K562 (cell line): ENCODE results near the gene MAZ. TPM values are rescaled to one million over a fixed set of nuclear protein-coding genes. Genes with fewer than 3 reads are reported as not detected.

ENCODE experiments used
- ATAC-seq: fragments of 200-7000 bp; cut with Tn5 transposase; 3 replicates; pipeline ENCODE4 v1.9.1; 2020; ENCODE audit warnings: moderate library complexity
- BruUV-seq: library from RNA; stranded (reverse); fragments of 400-500 nt; replicated peaks from 2 replicates; lab custom pipeline; 2021; lab: Mats Ljungman, UMichigan
- CTCF ChIA-PET: fragments of 300-600 bp; formaldehyde crosslinking; extraction: SDS; loops from one replicate; lab custom pipeline; 2021; ENCODE audit warnings: low intra/inter-chr PET ratio; lab: Yijun Ruan, JAX
- POLR2A ChIA-PET: fragments of 300-600, 350-650 bp; sonication (Branson Sonifier 250); formaldehyde crosslinking; extraction: SDS; loops from one replicate; lab custom pipeline; 2021; ENCODE audit warnings: antibody characterized with exemption, inconsistent platforms; lab: Yijun Ruan, JAX
- DNase-seq, 4 experiments: peaks; one replicate each; pipeline versions ENCODE4 v3.0.0 to v3.0.0-alpha.2; 2011 to 2018; ENCODE audit warnings: low spot score in 3 of 4, mixed read lengths in 3 of 4; ENCODE audit errors: extremely low read depth in 1 of 4
- FAIRE-seq: peaks from 2 replicates; lab custom pipeline; 2011; peaks lifted over from hg19 to GRCh38; lab: Jason Lieb, UNC
- H2AFZ ChIP-seq: 2 replicates; pipeline ENCODE4 v1.6.0; 2011; ENCODE audit warnings: low read depth, low read length, control low read depth, inconsistent platforms
- H3K27ac ChIP-seq: fragments of 200-600 bp; 3 replicates; pipeline ENCODE4 v1.8.0; 2011; ENCODE audit warnings: low read depth, mild to moderate bottlenecking, control low read depth, inconsistent platforms, low read length, moderate library complexity, mixed read lengths; ENCODE audit errors: extremely low read depth
- H3K27me3 ChIP-seq, 2 experiments: fragments of 300-600 bp in 1 of 2; 2 replicates in 1 of 2; 3 replicates in 1 of 2; pipeline versions ENCODE4 v1.6.0 to v1.8.0; 2011; ENCODE audit warnings: inconsistent platforms in 2 of 2, low read length in 2 of 2, mild to moderate bottlenecking in 1 of 2, mixed read lengths in 1 of 2, moderate library complexity in 1 of 2; ENCODE audit not compliant: control insufficient read depth in 2 of 2, insufficient read depth in 2 of 2
- H3K36me3 ChIP-seq: fragments of 300-600 bp; 3 replicates; pipeline ENCODE4 v1.8.0; 2011; ENCODE audit warnings: mild to moderate bottlenecking, low read length, inconsistent platforms; ENCODE audit not compliant: control insufficient read depth, insufficient read depth
- H3K4me1 ChIP-seq, 2 experiments: fragments of 200-600 bp in 1 of 2; replicated peaks in 1 of 2; 2 replicates in 1 of 2; 3 replicates in 1 of 2; pipeline versions ENCODE4 v1.5.1 to v1.8.0; 2011; ENCODE audit warnings: inconsistent platforms in 2 of 2, low read length in 2 of 2, mild to moderate bottlenecking in 1 of 2, mixed read lengths in 1 of 2, moderate library complexity in 1 of 2; ENCODE audit not compliant: control insufficient read depth in 2 of 2, insufficient read depth in 2 of 2
- H3K4me2 ChIP-seq: 2 replicates; pipeline ENCODE4 v1.6.1; 2011; ENCODE audit warnings: low read length, control low read depth, inconsistent platforms, mixed read lengths; ENCODE audit not compliant: insufficient read depth
- H3K4me3 ChIP-seq: fragments of 200-600 bp; sonication (generic), shearing (Covaris generic); 2 replicates; pipeline ENCODE4 v1.5.1; 2016; ENCODE audit warnings: control low read depth, inconsistent platforms
- H3K79me2 ChIP-seq: fragments of 200-600 bp; 3 replicates; pipeline ENCODE4 v1.8.0; 2011; ENCODE audit warnings: low read length, inconsistent platforms; ENCODE audit not compliant: control insufficient read depth, insufficient read depth
- H3K9ac ChIP-seq, 2 experiments: 2 replicates each; pipeline versions ENCODE4 v1.6.0 to v1.6.1; 2011; ENCODE audit warnings: low read depth in 2 of 2, low read length in 2 of 2, control low read depth in 1 of 2, inconsistent platforms in 1 of 2, mild to moderate bottlenecking in 1 of 2, mixed read lengths in 1 of 2; ENCODE audit not compliant: insufficient read depth in 1 of 2
- H3K9me1 ChIP-seq: one replicate; pipeline ENCODE4 v1.6.0; 2011; ENCODE audit warnings: inconsistent platforms, mild to moderate bottlenecking, low read length, moderate library complexity; ENCODE audit not compliant: control insufficient read depth, insufficient read depth
- H3K9me3 ChIP-seq: replicated peaks from 2 replicates; pipeline ENCODE4 v1.5.1; 2011; ENCODE audit warnings: low read depth, low read length, inconsistent platforms; ENCODE audit not compliant: control insufficient read depth, insufficient read depth
- H4K20me1 ChIP-seq: replicated peaks from 2 replicates; pipeline ENCODE4 v1.6.1; 2011; ENCODE audit warnings: low read length, inconsistent platforms, mixed read lengths; ENCODE audit not compliant: control insufficient read depth, insufficient read depth
- BCOR ChIP-seq: fragments of 450-650 bp; IDR thresholded peaks from 2 replicates; pipeline ENCODE4 v1.6.1; 2016
- KDM1A ChIP-seq, 2 experiments: fragments of 450-650 bp; IDR thresholded peaks; 2 replicates each; pipeline ENCODE4 v1.6.1; 2016; ENCODE audit warnings: mild to moderate bottlenecking in 2 of 2
- MITF ChIP-seq: IDR thresholded peaks from 2 replicates; pipeline ENCODE4 v1.6.1; 2014; ENCODE audit warnings: antibody characterized with exemption
- RBM25 ChIP-seq: fragments of 200-400 bp; formaldehyde crosslinking; IDR thresholded peaks from 2 replicates; pipeline ENCODE4 v1.6.1; 2018; ENCODE audit warnings: low read length, low read depth, moderate library complexity; ENCODE audit not compliant: severe bottlenecking
- TRIM24 ChIP-seq, 2 experiments: fragments of 450-650 bp; IDR thresholded peaks; 2 replicates each; pipeline ENCODE4 v1.6.1; 2016
- WGBS: fragments of 100-300 bp; shearing (Covaris generic); methylation state at CpG from one replicate; pipeline ENCODE4 v1.1.6; 2016; ENCODE audit warnings: low coverage, mixed read lengths; ENCODE audit not compliant: insufficient coverage; ENCODE audit errors: missing lambda C conversion rate; 5-methylcytosine and 5-hydroxymethylcytosine counted together
- in situ Hi-C: fragments of 300-500 bp; cut with MboI; formaldehyde crosslinking; loops from 4 replicates; pipeline ENCODE4 v1.15.0; 2018; ENCODE audit warnings: inconsistent platforms, mixed read lengths
- intact Hi-C: fragments of 100-400 bp; cut with micrococcal nuclease; formaldehyde crosslinking; loops from 2 replicates; pipeline ENCODE4 v1.14.2; 2022
- polyA plus RNA-seq, 8 experiments: library from polyadenylated mRNA; depleted of rRNA in 4 of 8; stranded (reverse) in 5 of 8; unstranded in 3 of 8; fragments of >200 nt; fragmentation: Nextera tagmentation in 2 of 8; fragmentation: Illumina TruSeq in 1 of 8; extraction: Ambion mirVana in 2 of 8; extraction: Trizol in 1 of 8; gene quantifications; 2 replicates each; pipeline versions ENCODE4 v1.2.1 to v1.2.3, GENCODE V29; 2011 to 2014; ENCODE audit warnings: inconsistent platforms in 1 of 8, missing spikeins in 1 of 8
- total RNA-seq, 7 experiments: library from RNA; depleted of rRNA in 6 of 7; stranded (reverse); fragments of >200 nt in 6 of 7; fragmentation: Illumina TruSeq in 2 of 7; extraction: Trizol in 2 of 7; gene quantifications; 2 replicates each; pipeline versions ENCODE4 v1.2.1 to v1.2.3, GENCODE V29; 2011 to 2021; ENCODE audit warnings: low replicate concordance in 1 of 7

The MAZ gene
- total and polyA plus RNA-seq, 9 of the 15 experiments (the other 6 are each of a cell fraction or from before 2014, with no cell fraction given), result 45.4 to 532 (median 250) TPM

GRCh38 chr16:29843931-29844330 is 37.6 kb downstream of the MAZ start:
- H3K9me3 ChIP-seq, result no peaks in the 10 kb centered on the region
- H3K27me3 ChIP-seq, result 0 out of 5 replicates have a peak, but pooled peaks cover 0 to 4% of the 10 kb centered on the region in 2 experiments
- H2AFZ ChIP-seq, result no peak overlapping the region
- in situ Hi-C loops (no loop called here), intact Hi-C loops (no loop called here)
- FAIRE-seq, result no peak
- H3K9me1 ChIP-seq, result no peaks in the 10 kb centered on the region
- no peak for ATAC-seq
- no peak overlapping the region for H3K27ac ChIP-seq
- no peak overlapping the region for H3K9ac ChIP-seq
- DNase-seq, result no peak
- WGBS, result 65% methylated on average over 8 of the region's 8 CpGs
- no peak overlapping the region for H3K4me3 ChIP-seq
- H3K79me2 ChIP-seq, result no peaks in the 10 kb centered on the region
- H3K4me2 ChIP-seq, result no peak overlapping the region
- H3K36me3 ChIP-seq, result no peaks in the 10 kb centered on the region
- H3K4me1 ChIP-seq, result peaks cover 0 to 38% of the 10 kb centered on the region in 2 experiments; a peak in 2 of 5 replicates
- no TSS peak for BruUV-seq
- CTCF ChIA-PET, result no interaction called here
- POLR2A ChIA-PET, result interaction anchor here (2.2 kb wide), 1 partner anchor 14 kb away, joined by 8 read pairs; no protein-coding TSS in a partner anchor
- no peaks in the 10 kb centered on the region for H4K20me1 ChIP-seq
- TF ChIP-seq RBM25 (peak; percentile 77), BCOR (peak; percentile 55), MITF (no peak), TRIM24 (IDR thresholded peaks at IDR 0.05) (no peak), KDM1A (IDR thresholded peaks at IDR 0.05) (peak in 1 of 2 experiments; percentile 13; a peak in 1 of 4 replicates)
